GM10266 (cell line): Measurements from ENCODE around the gene PPP2CA.
A peak's percentile ranks its signal among the peaks of the same experiment; 100 is the strongest.

Experiments used
- DNase-seq: peaks from one replicate; pipeline ENCODE4 v3.0.0; 2012; ENCODE audit errors: extremely low spot score
- TF ChIP-seq, protein P1 (sequence below): IDR thresholded peaks from 2 replicates; pipeline ENCODE4 v1.5.1; 2012; ENCODE audit warnings: mild to moderate bottlenecking, low read depth; ENCODE audit not compliant: control insufficient read depth, insufficient read depth; ENCODE audit errors: missing control alignments

PPP2CA gene

DNA sequence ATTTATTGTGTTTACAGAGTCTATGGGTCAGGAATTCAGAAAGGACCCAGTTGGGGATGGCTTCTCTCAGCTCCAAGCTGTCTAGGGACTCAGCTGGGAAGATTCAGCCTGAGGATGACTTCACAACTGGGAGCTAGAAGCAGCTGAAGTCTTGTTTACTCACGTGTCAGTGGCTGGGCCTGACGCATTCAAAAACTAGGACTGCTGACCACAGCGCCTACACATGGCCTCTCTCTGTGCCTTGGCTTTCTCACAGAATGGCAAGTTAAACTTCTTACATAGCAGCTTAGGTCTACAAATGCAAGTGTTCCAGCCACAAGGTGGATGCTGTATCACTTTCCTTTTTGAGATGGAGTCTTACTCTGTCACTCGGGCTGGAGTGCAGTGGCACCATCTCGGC lies 16.3 kb upstream of the PPP2CA start:
- DNase-seq, result no peak
- TF ChIP-seq, protein P1, sequence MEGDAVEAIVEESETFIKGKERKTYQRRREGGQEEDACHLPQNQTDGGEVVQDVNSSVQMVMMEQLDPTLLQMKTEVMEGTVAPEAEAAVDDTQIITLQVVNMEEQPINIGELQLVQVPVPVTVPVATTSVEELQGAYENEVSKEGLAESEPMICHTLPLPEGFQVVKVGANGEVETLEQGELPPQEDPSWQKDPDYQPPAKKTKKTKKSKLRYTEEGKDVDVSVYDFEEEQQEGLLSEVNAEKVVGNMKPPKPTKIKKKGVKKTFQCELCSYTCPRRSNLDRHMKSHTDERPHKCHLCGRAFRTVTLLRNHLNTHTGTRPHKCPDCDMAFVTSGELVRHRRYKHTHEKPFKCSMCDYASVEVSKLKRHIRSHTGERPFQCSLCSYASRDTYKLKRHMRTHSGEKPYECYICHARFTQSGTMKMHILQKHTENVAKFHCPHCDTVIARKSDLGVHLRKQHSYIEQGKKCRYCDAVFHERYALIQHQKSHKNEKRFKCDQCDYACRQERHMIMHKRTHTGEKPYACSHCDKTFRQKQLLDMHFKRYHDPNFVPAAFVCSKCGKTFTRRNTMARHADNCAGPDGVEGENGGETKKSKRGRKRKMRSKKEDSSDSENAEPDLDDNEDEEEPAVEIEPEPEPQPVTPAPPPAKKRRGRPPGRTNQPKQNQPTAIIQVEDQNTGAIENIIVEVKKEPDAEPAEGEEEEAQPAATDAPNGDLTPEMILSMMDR, result no peak

DNA sequence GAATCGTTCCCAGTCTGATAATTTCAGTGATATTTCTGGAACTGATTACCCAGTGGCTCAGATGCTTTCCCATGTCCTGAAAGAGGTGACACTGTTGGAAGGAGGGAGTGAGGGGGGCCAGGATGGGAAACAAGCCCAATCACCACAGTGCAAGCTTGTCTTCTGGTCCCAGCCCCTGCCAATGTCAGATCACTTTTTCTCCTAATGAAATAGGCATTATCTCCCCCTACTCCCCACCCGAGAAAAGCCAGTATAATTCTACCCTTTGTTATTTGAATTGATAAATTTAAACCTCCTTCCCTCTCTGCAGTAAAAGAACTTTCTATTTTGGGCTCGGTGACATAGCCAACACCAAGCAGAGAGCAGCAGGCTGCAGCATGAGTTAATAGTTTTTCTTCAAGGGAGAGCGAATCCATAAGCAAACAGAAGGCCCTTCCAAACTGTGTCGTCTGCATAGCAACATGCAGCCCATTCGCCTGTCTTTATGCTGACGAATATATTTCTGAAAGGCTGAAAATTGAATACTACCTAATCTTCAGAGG lies 14.6 kb upstream of the PPP2CA start:
- DNase-seq, result peak; percentile 44
- TF ChIP-seq, protein P1, result no peak

DNA sequence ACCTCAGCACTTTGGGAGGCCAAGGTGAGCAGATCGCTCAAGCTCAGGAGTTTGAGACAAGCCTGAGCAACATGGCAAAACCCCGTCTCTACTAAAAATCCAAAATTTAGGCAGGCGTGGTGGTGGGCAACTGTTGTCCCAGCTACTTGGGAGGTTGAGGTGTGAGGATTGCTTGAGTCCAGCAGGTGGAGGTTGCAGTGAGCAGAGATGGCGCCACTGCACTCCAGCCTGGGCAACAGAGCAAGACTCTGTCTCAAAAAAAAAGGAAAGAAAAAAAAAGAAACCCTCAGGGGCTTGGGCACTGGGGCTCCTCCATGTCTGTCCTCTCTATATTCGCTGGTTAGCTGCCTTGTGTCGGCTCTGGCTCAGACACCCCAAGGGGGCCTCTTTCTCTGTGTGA lies 10.9 kb upstream of the PPP2CA start:
- DNase-seq, result no peak
- TF ChIP-seq, protein P1, result no peak

DNA sequence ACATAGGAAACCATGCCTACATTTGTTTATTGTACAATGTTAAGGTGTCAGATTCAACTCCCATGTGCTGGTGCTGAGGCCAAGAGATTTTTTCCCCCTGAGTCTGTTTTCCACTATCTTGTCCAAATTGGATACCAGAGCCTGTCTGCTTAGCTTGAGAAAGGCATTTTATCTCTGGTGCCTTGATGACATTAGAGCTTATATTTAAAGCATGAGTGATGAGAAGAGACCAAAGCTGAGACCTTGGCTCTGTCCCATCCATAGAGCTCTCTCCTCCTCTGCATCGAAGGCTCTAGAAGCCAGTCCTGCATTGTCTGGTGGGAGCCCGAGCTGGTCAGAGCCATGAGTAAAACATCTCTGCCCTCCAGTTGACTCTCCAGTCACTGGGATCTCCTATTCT lies 10.4 kb upstream of the PPP2CA start:
- TF ChIP-seq, protein P1, result no peak
- no peak for DNase-seq

DNA sequence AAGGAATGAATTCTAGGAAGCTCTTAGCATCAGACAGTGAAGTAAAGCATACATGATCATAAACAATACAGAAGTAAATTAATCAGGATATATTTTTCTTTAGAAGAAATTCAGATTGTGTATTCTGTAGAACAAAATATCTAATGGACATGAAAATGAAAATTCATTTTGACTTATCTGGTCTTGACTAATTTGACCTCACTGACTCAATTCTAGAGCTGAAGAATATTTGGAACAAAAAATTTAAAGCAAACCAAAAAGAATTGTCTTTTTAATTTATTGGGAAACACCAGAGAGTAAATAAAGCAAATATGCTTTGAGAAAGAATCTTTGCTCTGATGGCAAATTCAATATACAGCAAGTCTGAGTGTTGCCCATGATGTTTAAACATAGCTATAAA lies 2.8 kb upstream of the PPP2CA start:
- TF ChIP-seq, protein P1, result no peak
- DNase-seq, result no peak

DNA sequence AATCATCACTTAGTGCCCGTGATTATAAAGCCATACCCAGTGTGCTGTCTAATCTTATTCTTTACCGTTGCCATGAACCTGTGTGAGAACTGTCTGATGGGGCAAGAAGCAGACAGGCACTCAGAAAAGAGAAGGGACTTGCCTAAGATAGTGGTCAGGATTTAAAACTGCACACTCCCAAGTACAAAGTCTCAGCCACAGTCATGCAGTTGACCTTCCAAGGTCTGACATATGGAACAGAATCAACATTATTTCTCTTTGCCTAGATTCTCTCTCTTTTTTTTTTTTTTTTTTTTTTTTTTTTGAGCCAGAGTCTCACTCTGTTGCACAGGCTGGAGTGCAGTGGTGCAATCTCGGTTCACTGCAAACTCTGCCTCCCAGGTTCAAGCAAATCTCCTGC lies 1.9 kb upstream of the PPP2CA start:
- TF ChIP-seq, protein P1, result no peak
- no peak for DNase-seq

DNA sequence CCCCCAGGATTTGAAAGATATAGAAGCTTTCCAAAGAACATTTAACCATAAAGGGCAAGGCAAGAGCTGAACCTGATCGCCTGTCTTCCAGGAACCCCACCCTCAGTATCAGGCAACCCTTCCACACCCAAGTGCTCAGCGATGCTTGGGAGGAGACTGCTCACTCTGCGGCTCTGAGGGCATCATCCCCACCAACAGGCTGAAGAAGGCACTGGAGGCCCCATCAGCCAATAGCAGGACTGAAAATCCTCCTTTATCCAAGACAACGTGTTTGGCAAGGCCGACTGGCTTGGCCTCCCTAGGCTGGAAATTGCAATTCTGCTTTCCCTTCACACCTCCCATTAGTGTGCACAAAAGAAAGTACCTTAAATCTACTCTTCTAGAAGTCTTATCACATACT lies 1.4 kb upstream of the PPP2CA start:
- no peak for DNase-seq
- TF ChIP-seq, protein P1, result no peak
